PC-3 (cell line): Measurements from ENCODE around the gene RAB1A. TPM values are rescaled to one million over a fixed set of nuclear protein-coding genes. Genes with fewer than 3 reads are reported as not detected.

Source experiments
- ATAC-seq: fragments of 200-7000 bp; cut with Tn5 transposase; 2 replicates; pipeline ENCODE4 v1.9.1; 2020; ENCODE audit warnings: mild to moderate bottlenecking, moderate library complexity
- BruUV-seq: library from RNA; stranded (reverse); fragments of 400-500 nt; replicated peaks from 2 replicates; lab custom pipeline; 2021; lab: Mats Ljungman, UMichigan
- CTCF ChIA-PET: fragments of 300-600 bp; sonication (Branson Sonifier 250); formaldehyde crosslinking; loops from one replicate; lab custom pipeline; 2022; ENCODE audit warnings: antibody characterized with exemption; lab: Charles Lee
- POLR2A ChIA-PET: fragments of 300-600 bp; sonication (Branson Sonifier 250); formaldehyde crosslinking; loops from one replicate; lab custom pipeline; 2022; ENCODE audit warnings: antibody characterized with exemption; ENCODE audit not compliant: unreplicated experiment; lab: Charles Lee
- DNase-seq: peaks from one replicate; pipeline ENCODE4 v3.0.0-alpha.2; 2015
- H2AFZ ChIP-seq: fragments of 300-600 bp; sonication (generic); 2 replicates; pipeline ENCODE4 v1.6.0; 2016; ENCODE audit warnings: antibody characterized with exemption, low read length
- H3F3A ChIP-seq: fragments of 300-600 bp; sonication (generic); one replicate; pipeline ENCODE4 v1.6.0; 2017; ENCODE audit warnings: antibody characterized with exemption, low read length, control low read depth, mild to moderate bottlenecking; ENCODE audit not compliant: unreplicated experiment
- H3K27ac ChIP-seq: fragments of 300-600 bp; sonication (generic); 2 replicates; pipeline ENCODE4 v1.5.1; 2016; ENCODE audit warnings: mild to moderate bottlenecking, low read length
- H3K27me3 ChIP-seq: fragments of 300-600 bp; sonication (generic); 2 replicates; pipeline ENCODE4 v1.6.1; 2016; ENCODE audit warnings: low read length, mixed read lengths
- H3K36me3 ChIP-seq: fragments of 300-600 bp; sonication (generic); 2 replicates; pipeline ENCODE4 v1.6.1; 2016; ENCODE audit warnings: low read depth, mixed run types, low read length, mixed read lengths
- H3K4me1 ChIP-seq: fragments of 300-600 bp; sonication (generic); 2 replicates; pipeline ENCODE4 v1.5.1; 2016; ENCODE audit warnings: low read length; ENCODE audit not compliant: insufficient read depth
- H3K4me2 ChIP-seq: fragments of 300-600 bp; sonication (generic); 2 replicates; pipeline ENCODE4 v1.6.0; 2016; ENCODE audit warnings: low read length
- H3K4me3 ChIP-seq: fragments of 300-600 bp; sonication (generic); 2 replicates; pipeline ENCODE4 v1.5.1; 2016; ENCODE audit warnings: mild to moderate bottlenecking, low read length, mixed read lengths
- H3K79me2 ChIP-seq: fragments of 300-600 bp; sonication (generic); 2 replicates; pipeline ENCODE4 v1.6.1; 2017; ENCODE audit warnings: low read length, mixed read lengths
- H3K9ac ChIP-seq: fragments of 300-600 bp; sonication (generic); 2 replicates; pipeline ENCODE4 v1.6.0; 2016; ENCODE audit warnings: mild to moderate bottlenecking, low read length
- H3K9me2 ChIP-seq: fragments of 300-600 bp; sonication (generic); replicated peaks from 2 replicates; pipeline ENCODE4 v1.6.1; 2016; ENCODE audit warnings: mixed run types, low read length, mixed read lengths
- H3K9me3 ChIP-seq: fragments of 300-600 bp; sonication (generic); 2 replicates; pipeline ENCODE4 v1.6.1; 2016; ENCODE audit warnings: low read length, mixed read lengths
- H4K20me1 ChIP-seq: fragments of 300-600 bp; sonication (generic); 2 replicates; pipeline ENCODE4 v1.6.1; 2016; ENCODE audit warnings: low read length, mixed read lengths
- CTCF ChIP-seq: fragments of 300-600 bp; sonication (generic); conservative IDR thresholded peaks from 2 replicates; pipeline ENCODE4 v1.5.1; 2017; ENCODE audit warnings: antibody characterized with exemption, low read depth, mild to moderate bottlenecking, low read length
- EZH2 ChIP-seq: fragments of 300-600 bp; sonication (generic); IDR thresholded peaks from one replicate; pipeline ENCODE4 v1.6.1; 2017; ENCODE audit warnings: antibody characterized with exemption, mild to moderate bottlenecking, low read length; ENCODE audit not compliant: unreplicated experiment
- EZH2phosphoT487 ChIP-seq: fragments of 300-600 bp; sonication (generic); IDR thresholded peaks from 2 replicates; pipeline ENCODE4 v1.6.1; 2018; ENCODE audit warnings: mild to moderate bottlenecking, antibody characterized with exemption, low read length, borderline replicate concordance
- intact Hi-C: fragments of 100-400 bp; cut with micrococcal nuclease; formaldehyde crosslinking; loops from 2 replicates; pipeline ENCODE4 v1.9.0; 2023
- total RNA-seq: library from RNA; depleted of rRNA; stranded (reverse); fragments of >200 nt; gene quantifications from 2 replicates; pipeline ENCODE4 v1.2.3, GENCODE V29; 2014

The RAB1A gene
- total RNA-seq, 1 experiment from 2014 or later, result 96.9 TPM

- no peak overlapping the region for H3K27ac ChIP-seq
- BruUV-seq, result no TSS peak
- no peak overlapping the region for H2AFZ ChIP-seq
- H3K4me2 ChIP-seq, result peak overlapping the region; percentile 90
- ATAC-seq (no peak), DNase-seq (no peak)
- H3K36me3 ChIP-seq, result no peaks in the 10 kb centered on the region
- peaks cover 11% of the 10 kb centered on the region for H3K4me1 ChIP-seq
- no peaks in the 10 kb centered on the region for H3K27me3 ChIP-seq
- no peak overlapping the region for H3K9ac ChIP-seq
- H3K79me2 ChIP-seq, result peaks cover 16% of the 10 kb centered on the region
- no peaks in the 10 kb centered on the region for H3K9me3 ChIP-seq
- TF ChIP-seq EZH2 (no peak), CTCF (no peak), EZH2phosphoT487 (no peak)
- no peaks in the 10 kb centered on the region for H3K9me2 ChIP-seq
- H4K20me1 ChIP-seq, result no peaks in the 10 kb centered on the region
- ChIA-PET CTCF (interaction anchor here (1.4 kb wide), 2 partner anchors 10 to 137 kb away, joined by 3 to 5 read pairs; no protein-coding TSS in a partner anchor), POLR2A (interaction anchor here (0.6 kb wide), 1 partner anchor 84 kb away, joined by 4 read pairs; no protein-coding TSS in a partner anchor)
- intact Hi-C loops, result no loop called here
- no peaks in the 10 kb centered on the region for H3F3A ChIP-seq
- H3K4me3 ChIP-seq, result no peak overlapping the region; the same call in 1 of the 2 replicates
Observed at GRCh38 chr2:65054749-65055421, 75.0 kb downstream of the RAB1A start.

DNA sequence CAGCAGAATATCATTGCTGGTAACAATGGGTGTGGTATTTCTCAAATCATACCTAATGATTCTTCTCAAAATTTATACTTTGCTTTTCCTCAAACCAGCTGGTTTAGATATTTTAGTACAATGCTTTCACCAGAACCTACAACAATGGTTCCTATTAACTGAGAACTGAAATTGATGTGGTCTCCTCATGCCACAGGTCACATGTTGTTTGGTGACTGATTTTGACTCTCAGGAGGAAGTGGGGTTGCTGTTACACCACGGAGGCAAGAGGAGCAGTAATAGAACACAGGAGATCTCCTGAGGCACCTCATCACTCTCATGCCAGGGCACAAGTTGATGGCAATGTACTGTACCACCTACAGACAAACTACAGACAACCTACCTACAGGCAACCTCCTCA, 76.7 kb downstream of the RAB1A start:
- Histone ChIP-seq H3F3A (no peaks in the 10 kb centered on the region), H2AFZ (no peak overlapping the region), H3K9ac (no peak overlapping the region), H4K20me1 (no peaks in the 10 kb centered on the region), H3K79me2 (peaks cover 5% of the 10 kb centered on the region), H3K4me3 (no peak overlapping the region), H3K4me1 (peaks cover 11% of the 10 kb centered on the region), H3K4me2 (no peak overlapping the region), H3K9me2 (no peaks in the 10 kb centered on the region), H3K27me3 (no peaks in the 10 kb centered on the region), H3K27ac (no peak overlapping the region), H3K9me3 (no peaks in the 10 kb centered on the region), H3K36me3 (no peaks in the 10 kb centered on the region)
- no peak for TF ChIP-seq EZH2phosphoT487
- no peak for TF ChIP-seq EZH2
- TF ChIP-seq CTCF, result no peak
- DNase-seq (no peak), ATAC-seq (no peak)
- POLR2A ChIA-PET, result no interaction called here
- CTCF ChIA-PET, result no interaction called here
- BruUV-seq, result no TSS peak
- intact Hi-C loops, result no loop called here

GRCh38 chr2:65050931-65051330, 79.0 kb downstream of the RAB1A start:
- Histone ChIP-seq H3F3A (no peaks in the 10 kb centered on the region), H3K27ac (no peak overlapping the region), H3K9me2 (no peaks in the 10 kb centered on the region), H3K9ac (no peak overlapping the region), H3K4me3 (no peak overlapping the region), H4K20me1 (no peaks in the 10 kb centered on the region), H3K27me3 (no peaks in the 10 kb centered on the region), H3K79me2 (no peaks in the 10 kb centered on the region), H2AFZ (no peak overlapping the region), H3K9me3 (no peaks in the 10 kb centered on the region), H3K4me1 (no peaks in the 10 kb centered on the region), H3K4me2 (no peak overlapping the region), H3K36me3 (no peaks in the 10 kb centered on the region)
- ATAC-seq, result no peak
- intact Hi-C loops, result no loop called here
- no peak for DNase-seq
- no TSS peak for BruUV-seq
- CTCF ChIA-PET, result no interaction called here
- POLR2A ChIA-PET, result no interaction called here
- TF ChIP-seq EZH2, result no peak
- TF ChIP-seq CTCF, result no peak
- no peak for TF ChIP-seq EZH2phosphoT487
